LNCaP clone FGC (cell line): Measurements from ENCODE around the gene BAZ2B.

ENCODE experiments used
- DNase-seq: peaks from one replicate; pipeline ENCODE4 v3.0.0-alpha.2; 2011; ENCODE audit warnings: low read depth
- H3K4me3 ChIP-seq: 2 replicates; pipeline ENCODE4 v1.5.1; 2011; ENCODE audit warnings: mild to moderate bottlenecking, low read depth, low read length, control low read depth
- TF ChIP-seq, protein P1 (sequence below): IDR thresholded peaks from 2 replicates; pipeline ENCODE4 v1.5.1; 2012; ENCODE audit warnings: mild to moderate bottlenecking; ENCODE audit not compliant: control insufficient read depth, insufficient read depth; ENCODE audit errors: extremely low read depth

The BAZ2B gene

GRCh38 chr2:159595410-159596046, 20.8 kb downstream of the BAZ2B start:
- DNase-seq, result peak; percentile 85
- no peak overlapping the region for H3K4me3 ChIP-seq
- TF ChIP-seq, protein P1, sequence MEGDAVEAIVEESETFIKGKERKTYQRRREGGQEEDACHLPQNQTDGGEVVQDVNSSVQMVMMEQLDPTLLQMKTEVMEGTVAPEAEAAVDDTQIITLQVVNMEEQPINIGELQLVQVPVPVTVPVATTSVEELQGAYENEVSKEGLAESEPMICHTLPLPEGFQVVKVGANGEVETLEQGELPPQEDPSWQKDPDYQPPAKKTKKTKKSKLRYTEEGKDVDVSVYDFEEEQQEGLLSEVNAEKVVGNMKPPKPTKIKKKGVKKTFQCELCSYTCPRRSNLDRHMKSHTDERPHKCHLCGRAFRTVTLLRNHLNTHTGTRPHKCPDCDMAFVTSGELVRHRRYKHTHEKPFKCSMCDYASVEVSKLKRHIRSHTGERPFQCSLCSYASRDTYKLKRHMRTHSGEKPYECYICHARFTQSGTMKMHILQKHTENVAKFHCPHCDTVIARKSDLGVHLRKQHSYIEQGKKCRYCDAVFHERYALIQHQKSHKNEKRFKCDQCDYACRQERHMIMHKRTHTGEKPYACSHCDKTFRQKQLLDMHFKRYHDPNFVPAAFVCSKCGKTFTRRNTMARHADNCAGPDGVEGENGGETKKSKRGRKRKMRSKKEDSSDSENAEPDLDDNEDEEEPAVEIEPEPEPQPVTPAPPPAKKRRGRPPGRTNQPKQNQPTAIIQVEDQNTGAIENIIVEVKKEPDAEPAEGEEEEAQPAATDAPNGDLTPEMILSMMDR, result no peak

DNA sequence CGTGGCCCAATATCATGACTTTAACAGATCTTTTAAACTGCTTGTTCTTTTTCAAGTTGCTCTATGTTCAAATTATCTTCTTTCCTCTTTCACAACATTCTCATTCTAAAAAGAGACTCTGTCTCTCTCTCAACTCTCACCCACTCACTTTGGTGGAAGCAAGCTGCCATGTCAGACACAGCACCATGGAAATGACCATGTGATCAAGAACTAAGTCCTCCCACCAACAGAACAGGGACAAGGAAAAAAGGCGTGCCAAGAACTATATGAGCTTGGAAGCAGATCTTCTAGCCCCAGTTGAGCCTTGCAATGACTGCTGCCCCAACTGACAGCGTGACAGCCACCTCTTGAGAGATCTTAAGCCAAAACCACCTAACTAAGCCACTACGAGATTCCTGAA, 23.9 kb downstream of the BAZ2B start:
- DNase-seq, result no peak
- TF ChIP-seq, protein P1, result no peak
- no peak overlapping the region for H3K4me3 ChIP-seq

DNA sequence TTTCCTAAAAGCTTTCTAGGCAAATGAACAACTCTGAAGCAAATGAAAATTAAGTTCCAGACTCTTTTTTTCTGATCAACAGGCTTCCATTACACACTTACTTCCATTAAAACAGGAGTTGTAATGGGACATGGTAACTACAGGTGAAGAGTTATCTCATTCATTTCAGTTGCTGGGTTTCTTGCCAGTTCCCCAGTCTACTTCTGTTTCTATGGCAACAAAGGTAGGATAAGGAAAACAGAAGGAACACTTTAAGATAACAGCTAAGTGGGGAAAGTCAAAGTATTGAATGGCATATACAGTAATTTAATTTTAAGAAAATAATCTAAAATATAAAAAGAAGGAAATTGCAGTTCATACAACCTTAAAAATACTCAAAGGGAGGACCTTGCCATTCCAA, 25.1 kb downstream of the BAZ2B start:
- no peak for DNase-seq
- TF ChIP-seq, protein P1, result no peak
- H3K4me3 ChIP-seq, result no peak overlapping the region

DNA sequence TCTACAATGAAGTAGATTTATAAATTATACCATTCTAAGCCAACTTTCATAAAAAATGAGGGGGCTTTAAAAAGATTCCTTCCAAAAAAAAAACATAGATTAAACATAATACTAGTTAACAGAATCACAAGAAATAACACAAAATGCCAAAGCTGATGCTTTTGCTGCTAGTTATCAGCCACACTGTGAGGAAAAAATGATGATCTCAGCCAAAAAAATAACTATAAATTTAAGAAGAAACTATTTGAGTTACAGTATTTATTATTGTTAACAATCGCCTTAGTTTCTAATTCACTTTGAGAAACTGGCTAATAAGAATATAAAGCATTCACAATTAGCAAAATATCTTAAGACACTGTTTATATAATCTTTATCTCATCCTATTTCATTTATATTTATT, 27.1 kb downstream of the BAZ2B start:
- DNase-seq, result no peak
- TF ChIP-seq, protein P1, result no peak
- no peak overlapping the region for H3K4me3 ChIP-seq

- TF ChIP-seq, protein P1, result no peak
- DNase-seq, result no peak
- no peak overlapping the region for H3K4me3 ChIP-seq
Measured at GRCh38 chr2:159586034-159586433, 30.3 kb downstream of the BAZ2B start.

DNA sequence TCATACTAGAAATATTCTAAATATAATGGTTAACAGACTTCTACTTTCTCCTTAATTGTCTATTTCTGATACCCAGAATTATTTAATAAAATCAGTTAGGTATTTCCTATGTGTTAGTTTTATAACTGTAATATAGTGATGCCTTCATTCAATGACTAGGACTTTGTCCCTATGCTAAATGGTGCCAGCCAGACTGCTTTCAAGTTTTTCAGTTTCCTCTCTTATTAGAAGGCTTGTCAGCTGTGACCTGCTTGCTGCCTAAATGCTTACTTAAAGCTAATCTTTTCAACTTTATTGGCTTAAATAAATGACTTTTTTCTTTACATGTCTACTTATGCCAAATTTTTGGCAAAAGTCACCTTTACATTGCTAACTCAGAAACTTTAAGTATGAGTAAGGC, 30.7 kb downstream of the BAZ2B start:
- TF ChIP-seq, protein P1, result no peak

DNA sequence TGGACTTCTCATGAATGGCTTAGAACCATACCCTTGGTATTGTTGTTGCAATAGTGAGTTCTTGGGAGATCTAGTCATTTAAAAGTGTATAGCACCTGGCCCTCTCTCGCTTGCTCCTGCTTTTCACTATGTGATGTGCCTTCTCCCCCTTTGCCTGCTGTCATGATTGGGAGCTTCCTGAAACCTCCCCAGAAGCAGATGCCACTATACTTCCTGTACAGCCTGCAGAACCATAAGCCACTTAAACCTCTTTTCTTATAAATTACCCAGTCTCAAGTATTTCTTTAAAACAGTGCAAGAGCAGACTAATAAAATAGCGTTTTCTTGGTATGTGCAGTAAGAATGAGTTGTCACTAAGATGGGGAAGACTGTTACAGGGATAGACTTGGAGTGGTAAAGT, 31.6 kb downstream of the BAZ2B start:
- DNase-seq, result no peak
- H3K4me3 ChIP-seq, result no peak overlapping the region
- TF ChIP-seq, protein P1, result no peak

More for the DNA sequence above, 30.7 kb downstream of the BAZ2B start:
- DNase-seq, result no peak
- H3K4me3 ChIP-seq, result no peak overlapping the region
